DMS153 treated with DMSO at 0.1 percent for 48 hours (cell line): Measurements from ENCODE around the gene CTNNA3.

Source experiments
- DNase-seq: peaks from one replicate; lab custom pipeline; 2025; ENCODE audit not compliant: unreplicated experiment; lab: John Stamatoyannopoulos, UW

CTNNA3 gene

DNA sequence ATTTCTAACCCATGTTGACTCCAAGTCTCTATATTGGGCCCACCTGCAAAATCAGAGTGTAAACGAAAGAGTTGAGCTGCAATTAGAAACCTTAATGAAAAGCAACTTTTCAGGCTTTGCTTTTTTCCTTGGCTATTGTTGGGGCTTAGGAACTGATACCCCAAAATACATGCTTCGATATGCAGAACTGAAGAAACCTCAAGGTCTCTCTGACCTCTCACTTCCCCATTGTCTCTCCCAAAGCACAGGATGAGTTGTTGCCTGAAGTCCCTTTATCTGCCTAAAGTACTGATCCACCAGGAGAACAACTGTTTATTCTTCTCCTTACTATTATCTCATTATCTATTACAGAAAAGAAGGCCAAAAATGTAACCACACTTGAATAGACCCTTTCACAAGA is 1436.2 kb downstream of the CTNNA3 start:
- DNase-seq, result no peak

DNA sequence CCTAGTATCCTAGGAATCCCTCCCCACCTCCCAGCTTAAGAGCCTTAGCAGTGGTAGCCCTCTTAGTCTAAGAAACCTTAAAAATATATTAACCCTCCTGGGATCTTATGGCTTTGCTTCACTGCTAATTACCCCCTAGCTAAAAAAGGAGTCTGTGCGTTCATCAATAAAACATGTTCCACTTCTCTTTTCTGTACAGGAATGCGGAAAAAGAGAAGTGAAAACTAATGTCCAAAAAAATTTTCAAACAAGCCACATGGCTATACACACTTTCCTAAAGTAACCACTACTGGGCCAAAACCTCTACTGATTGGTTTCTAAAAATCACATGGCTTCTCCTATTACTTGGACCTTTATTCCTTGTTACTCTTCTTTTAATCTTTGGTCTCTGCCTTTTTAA is 1437.3 kb downstream of the CTNNA3 start:
- no peak for DNase-seq

DNA sequence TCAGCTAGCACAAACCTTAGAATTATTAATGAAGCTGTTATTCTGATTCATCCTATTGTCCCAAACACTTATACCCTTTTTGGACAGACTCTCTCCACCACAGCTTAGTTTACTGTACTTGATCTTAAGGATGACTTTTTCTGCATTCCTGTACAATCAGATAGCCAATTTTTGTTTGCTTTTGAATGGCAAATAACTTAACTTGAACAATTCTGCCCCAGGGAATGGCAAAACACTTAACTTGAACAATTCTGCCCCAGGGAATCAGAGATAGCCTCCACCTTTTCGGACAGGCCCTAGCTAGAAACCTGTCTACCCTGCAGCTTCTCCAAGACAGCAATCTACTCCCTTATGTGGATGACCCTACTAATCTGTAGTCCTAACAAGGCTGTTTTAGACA is 1438.2 kb downstream of the CTNNA3 start:
- no peak for DNase-seq

DNA sequence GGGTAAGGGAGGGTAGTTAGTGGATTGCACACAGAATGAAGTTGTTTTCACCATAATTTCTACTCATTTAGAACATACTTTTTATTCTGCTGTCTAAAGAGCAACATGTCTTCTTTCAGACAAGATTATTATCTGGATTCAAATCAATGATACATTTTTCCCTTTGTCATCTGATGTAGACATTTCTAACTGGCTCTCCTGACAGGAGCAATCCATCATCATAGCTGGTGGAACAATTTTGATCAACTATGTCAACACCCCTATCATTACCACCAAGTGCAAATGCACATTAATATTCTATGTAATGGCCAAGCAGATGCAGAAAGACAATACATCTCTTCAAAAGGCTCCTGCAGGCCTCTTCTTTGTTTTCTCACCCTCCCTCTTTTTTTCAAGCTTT is 1443.0 kb downstream of the CTNNA3 start:
- no peak for DNase-seq

DNA sequence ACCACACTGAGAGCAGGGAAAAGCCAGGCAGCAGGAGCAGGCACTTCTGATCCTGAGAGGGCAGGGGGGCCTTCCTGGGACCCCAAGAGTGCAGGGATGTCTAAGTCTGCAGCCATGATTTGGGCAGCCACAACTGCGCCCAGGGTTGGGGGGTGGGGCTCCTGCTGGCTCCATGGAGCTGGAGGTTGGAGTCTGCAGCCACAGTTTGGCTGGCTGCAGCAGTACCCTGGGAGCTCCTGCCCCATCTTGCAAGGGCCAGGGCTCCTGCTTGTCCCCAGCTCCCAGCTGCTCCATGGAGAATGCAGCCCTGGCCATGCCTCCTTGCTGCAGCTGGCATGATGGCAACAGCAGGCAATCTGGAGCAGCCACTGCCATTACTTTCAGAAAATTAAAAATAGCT is 1449.8 kb downstream of the CTNNA3 start:
- DNase-seq, result no peak

DNA sequence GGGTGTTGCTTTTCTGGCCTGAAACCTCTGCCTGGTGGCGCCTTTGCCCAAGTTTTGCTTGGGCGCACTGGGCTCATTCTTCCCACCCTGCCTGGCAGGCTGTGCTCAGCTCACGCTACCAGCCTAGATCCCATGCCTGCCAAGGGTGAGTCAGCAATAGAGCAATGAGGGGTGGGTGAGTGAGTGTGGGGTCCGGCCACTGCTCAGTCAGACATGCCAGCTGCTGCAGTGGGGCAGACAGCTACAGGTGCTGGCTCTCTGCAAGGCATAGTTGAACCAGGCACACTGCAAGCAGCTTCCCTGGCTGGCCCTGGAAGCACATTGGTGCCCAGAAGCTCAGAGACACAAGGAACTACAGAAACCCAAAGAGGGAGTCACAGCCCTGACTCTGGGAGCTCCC is 1451.0 kb downstream of the CTNNA3 start:
- no peak for DNase-seq

DNA sequence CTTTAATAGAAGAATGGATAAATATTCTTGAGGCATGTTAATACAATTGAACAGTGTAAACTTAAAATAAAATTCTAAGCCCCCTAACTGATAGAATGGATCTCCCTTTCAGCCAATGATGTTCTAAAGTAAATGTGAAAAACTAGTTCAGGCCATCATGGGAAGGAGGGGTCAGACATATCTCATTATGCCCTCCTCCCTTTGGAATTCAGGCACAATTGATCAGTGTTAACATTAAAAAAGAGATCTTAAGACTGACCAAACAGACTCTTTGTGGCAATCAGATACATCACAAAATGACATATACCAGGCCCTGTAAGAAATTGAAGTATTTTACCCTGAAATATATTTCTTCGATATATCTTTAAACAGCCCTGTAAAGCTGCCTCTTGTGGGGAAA is 1453.1 kb downstream of the CTNNA3 start:
- DNase-seq, result no peak

DNA sequence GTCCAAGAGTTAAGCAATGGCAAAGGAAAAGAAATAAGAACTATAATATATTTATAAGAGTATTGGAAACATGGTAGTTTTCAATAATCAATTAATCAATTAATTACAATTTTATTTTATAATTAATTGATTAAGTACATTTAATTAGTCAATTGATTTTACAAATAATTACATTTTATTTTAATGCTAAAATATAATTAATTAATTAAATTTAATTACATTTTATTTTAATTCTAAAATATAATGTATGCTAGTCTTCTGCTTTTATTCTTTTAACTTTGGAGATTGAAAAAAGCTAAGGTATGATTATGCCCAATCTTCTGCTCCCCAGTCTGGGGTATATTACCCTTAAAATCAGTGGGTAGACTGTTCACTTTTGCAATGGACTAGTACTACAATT is 1456.9 kb downstream of the CTNNA3 start:
- DNase-seq, result no peak

DNA sequence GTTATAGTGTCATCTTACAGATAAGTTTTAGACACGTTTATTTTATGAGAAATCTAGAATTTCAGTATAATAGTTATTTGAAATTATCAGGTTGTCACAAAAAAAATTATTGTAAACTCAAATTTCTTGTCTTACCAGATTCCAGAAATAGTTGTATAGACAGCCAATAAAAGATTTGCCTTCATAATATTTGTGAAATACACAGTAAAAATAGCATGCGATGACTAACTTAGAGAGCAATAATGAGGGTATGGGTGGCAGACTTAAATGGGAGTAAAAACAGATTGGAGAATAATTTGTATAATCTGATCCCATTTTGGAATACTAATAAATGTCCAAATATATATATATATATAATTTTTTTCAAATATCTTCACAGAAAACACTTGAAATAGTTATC is 1457.7 kb downstream of the CTNNA3 start:
- no peak for DNase-seq

DNA sequence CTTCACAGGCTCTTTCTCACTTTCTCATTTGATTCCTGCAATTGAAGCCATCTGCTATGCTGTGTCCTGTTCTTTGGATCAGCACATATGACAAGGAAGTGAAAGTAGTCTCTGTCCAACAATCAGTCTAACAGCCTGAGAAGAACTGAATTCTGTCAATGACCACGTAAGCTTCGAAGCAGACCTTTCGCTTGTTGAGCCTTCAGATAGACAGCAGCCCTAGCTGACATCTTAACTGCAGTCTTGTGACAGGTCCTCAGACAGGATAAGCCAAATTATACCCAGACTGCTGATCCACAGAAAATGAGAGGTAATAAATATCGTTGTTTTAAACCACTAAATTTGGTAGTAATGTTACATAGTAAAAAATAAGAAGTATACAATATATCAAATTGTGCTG is 1461.1 kb downstream of the CTNNA3 start:
- no peak for DNase-seq

DNA sequence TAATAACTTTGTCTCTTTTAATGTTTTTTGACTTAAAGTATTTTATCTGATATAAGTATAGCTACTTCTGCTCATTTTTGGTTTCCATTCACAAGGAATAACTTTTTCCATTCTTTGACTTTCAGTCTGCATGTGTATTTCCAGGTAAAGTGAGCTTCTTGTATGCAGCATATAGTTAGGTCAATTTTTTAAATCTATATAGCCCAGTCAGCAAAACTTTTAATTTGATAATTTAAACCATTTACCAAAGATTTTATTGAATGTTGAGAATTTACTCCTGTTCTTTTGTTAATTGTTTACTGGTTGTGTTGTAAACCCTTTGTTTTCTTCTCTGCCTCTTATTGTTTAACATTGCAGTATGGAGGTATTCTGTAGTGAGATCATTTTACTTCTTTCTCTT is 1467.1 kb downstream of the CTNNA3 start:
- DNase-seq, result no peak

DNA sequence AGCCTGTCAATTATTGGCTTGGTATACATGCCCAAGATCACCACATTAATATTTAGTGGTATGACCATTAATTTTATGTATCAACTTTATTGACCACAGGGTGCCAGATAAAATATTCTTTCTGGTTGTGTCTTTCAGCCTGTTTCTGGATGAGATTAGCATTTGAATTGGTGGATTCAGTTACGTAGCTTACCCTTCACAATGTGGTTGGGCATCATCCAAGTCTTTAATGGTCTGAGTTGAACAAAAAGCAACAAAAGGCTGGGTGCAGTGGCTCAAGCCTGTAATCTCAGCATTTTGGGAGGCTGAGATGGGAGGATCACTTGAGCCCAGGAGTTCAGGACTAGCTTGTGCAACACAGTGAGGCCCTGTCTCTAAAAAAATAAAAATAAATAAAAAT is 1472.3 kb downstream of the CTNNA3 start:
- DNase-seq, result no peak

DNA sequence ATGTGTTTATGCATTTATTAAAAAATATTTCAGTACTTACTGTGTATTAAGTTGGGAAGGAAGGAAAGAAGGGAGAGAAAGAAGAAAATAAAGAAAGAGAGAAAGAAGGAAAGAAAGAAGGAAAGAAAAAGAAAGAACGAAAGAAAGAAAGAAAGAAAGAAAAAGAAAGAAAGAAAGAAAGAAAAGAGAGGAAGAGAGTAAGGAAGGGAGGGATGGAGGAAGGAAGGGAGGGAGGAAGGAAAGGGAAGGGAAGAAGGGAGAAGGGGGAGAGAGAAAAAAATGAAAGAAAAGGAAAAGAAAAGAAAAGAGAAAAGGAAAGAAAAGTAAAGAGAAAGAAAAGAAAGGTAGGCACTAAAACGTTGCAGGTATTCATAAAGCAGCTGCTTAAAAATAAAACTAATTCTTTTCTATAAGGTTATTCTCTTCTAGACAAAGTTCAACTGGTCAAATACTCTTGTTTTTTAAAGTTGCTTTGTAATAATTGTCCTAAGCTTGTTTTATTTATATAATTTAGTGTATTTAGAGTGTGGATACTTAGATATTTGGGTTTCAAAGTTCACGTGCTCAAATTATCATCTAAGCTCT is 1473.4 kb downstream of the CTNNA3 start:
- DNase-seq, result no peak

DNA sequence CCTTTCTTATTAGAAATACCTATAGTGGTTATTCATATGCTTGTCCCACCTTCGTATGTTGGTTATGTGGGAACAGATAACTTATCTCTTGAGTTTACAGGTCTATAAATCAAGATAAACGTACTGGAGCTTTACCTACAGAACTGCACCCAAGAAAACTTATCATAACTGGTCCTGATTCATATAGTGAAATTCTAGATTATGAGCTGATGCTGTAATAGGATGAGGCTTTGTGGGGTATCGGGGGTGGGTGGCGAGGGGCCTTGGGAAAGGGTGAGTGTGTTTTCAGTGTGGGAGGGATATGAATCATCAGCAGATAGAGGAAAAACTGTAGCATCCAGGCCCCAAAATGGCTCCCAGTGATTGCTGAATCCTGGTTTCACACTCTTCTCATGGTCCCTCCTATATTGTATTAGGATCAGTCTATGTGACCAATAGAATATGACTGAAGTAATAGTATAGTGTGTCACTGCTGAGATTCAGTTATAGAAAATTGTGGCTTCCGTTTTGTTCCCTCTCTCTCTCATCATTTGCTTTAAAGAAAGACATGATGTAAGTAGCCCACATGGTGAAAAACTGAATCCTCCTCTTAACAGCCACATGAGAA is 1476.9 kb downstream of the CTNNA3 start:
- no peak for DNase-seq

DNA sequence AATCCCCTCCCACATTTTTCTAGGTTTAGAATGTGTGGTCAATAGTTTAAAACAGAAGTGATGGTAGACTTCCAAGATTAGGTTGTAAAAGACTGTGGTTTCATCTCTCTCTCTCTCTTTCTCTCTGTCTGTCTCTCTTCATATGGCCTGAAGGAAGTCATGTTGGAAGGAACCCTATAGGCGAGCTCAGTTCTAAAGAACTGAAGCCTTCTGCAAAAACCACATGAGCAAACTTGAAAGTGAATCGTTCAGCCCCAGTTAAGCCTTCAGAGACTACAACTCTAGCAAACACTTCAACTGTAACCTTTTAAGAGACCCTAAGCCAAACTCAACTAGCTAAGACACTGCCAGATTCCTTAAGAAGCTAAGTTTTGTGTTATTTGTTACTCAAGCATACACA is 1477.7 kb downstream of the CTNNA3 start:
- DNase-seq, result no peak

DNA sequence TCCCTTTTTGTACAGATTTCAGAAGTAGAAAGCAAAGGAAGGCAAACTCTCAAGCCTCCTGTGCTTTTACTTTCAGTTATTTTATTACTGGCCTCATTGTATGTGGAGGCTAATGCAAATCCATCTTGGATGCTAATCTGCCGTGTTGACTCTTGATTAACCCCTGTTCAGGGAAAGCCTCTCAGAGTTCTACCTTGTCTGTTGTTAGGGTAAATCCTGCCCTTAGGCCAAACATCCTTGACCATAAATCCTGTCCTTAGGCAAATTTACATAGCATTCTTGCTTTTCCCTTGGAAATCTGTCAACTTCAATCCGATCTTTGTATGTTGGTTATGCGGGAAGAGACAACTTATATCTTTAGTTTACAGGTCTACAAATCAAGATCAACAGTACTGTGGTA is 1480.1 kb downstream of the CTNNA3 start:
- no peak for DNase-seq

DNA sequence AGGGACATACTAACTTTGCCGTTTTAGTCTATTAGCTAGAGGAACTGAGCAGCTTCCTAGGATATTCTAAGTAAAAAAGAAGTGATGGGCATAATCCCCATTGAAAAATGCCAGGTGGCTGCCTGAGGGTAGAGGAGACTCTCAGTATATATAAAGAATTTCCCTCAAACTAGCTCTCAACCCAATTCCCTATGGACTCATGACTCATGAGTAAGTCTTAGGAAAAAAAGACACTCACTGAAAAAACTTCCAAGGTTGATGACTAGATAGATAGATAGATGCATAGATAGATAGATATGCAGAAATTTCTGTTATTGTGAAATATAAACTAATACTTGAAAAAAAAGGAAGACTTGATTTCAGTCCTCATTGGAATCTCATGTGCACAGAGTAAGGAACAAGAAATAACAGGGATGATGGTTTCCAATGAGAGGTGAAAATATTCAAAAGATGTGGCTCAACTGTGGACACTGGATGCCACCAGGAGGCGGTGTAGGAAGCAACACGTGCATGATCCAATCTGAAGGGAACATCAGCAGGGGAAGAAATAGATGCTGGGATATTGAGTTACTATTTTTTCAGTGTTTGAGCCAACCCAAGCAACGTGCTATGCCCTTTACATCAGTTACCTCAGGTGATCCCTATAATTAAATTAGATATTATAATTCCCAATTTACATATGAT is 1481.1 kb downstream of the CTNNA3 start:
- DNase-seq, result no peak

DNA sequence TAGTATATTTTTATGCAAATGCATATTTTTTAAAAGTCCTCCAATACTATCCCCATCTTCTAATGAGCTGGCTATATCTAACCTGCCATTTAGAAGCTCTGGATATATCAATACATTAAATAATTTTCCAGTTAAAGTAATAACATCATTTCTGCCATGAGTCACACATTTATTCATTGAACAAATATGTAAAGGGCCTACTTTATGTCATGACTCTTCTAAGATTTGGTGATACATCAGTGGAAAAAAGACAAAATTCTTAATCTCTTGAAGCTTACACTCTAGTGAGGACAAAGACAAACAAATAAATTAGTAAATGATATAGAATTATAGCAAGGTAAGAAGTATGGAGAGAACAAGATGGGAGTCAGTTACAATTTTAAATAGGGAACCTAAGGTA is 1487.0 kb downstream of the CTNNA3 start:
- DNase-seq, result no peak

DNA sequence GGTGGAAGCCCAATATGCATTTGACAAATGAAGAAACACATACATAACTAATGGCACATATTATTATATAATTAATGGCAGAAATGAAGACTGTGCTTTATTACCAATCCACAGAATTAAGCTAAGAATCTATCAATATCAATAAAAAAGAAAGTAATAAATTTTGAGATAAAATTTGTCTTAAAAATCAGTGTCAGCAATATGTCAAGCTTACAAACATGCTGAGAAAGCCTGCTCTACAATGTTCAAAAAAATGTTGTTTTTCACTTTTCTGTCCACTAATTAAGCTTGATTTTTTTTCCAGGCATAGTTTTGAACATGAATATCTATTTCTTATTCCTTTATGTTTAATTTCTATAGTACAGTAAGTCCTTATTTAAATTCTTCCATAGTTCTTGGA is 1491.2 kb downstream of the CTNNA3 start:
- no peak for DNase-seq

DNA sequence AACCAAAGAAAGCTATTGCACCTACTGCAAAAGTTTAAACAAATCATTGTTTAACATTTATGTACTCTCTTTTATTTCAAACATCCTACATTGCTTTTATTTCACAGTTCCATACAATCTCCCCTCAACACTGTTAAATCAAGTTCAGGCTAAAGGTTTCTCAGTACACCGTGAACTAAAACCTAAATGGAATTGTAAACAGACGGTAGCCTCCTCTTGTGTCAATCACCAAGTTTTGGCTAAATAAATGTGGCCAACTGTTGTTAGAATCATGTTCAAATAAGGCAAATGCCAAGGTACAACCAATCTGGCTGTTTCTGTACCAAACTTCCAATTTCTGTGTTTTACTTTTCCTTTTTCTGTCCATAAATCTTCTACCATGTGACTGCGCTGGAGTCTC is 1493.9 kb downstream of the CTNNA3 start:
- no peak for DNase-seq

DNA sequence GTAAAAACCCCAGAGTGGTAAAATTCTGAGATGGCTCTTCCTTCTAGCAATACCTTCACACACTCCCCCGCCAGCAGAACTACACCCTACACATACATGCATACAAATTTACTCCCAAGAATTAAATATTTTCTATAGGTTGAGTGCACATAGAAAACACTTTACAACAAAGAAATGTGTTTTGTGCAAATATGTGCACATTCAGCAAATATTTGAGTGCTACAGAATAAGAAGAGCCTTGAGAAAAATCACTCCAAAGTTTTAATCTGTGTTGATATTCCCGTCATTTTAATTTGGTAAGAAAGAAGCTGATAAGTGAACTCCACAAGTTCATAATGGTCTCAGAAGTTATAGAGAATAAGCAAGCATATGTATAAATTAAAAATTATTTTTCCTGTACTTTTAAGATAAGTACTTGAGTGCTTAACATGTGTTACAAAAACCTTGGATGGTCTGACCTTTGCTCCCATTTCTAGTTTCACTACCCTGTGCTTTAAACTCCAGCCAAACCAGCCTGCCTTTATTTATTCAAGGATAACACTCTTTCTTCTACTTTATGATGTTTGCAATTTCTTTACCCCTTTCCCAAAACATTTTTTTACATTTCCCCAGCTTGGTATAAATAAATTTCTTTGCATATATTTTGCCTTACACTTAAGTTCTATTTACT is 1503.7 kb downstream of the CTNNA3 start:
- DNase-seq, result no peak

DNA sequence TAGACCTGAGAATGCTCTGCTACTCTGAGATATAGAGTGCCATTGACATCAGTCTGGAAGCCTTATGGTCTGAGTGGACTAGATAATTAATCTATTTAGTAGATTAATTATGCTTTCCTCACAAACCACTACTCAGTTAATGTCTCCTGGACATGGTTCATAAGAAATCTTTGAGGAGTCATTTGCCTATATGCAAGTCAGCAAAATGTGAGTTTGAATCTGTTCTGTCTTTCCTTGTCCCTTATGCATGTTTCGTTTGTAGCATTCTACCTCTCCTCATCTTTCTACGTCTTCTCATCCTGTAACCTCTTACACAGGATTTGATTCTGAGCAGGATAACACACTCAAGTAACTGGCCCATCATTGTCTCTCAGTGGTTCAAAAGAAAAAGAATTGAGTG is 1505.6 kb downstream of the CTNNA3 start:
- no peak for DNase-seq
